HG03575 (cell line): ENCODE results near the gene ALS2.
"Not testable (repeated sequence)": the region's sequence is repeated elsewhere in the genome, so short reads cannot be mapped to it uniquely, and the experiment has no call there.

Source experiments
- ATAC-seq: cut with Tn5 transposase; IDR thresholded peaks from one replicate; pipeline ENCODE4 v1.9.1; 2021; ENCODE audit not compliant: unreplicated experiment, insufficient number of reproducible peaks, low FRiP score; ENCODE audit errors: extremely low read depth

ALS2 gene

GRCh38 chr2:201698588-201699226 lies 82.0 kb downstream of the ALS2 start, which contains the start of gene MPP4:
Gene MPP4 (minus strand): TSS chr2:201698644. CDS start chr2:201693954, 4,690 bp downstream.
- no peak for ATAC-seq

- ATAC-seq, result no peak
Measured at GRCh38 chr2:201697899-201698298, 82.8 kb downstream of the ALS2 start.

GRCh38 chr2:201696151-201696659 lies 84.5 kb downstream of the ALS2 start:
- no peak for ATAC-seq

GRCh38 chr2:201685156-201685555 lies 95.6 kb downstream of the ALS2 start:
- ATAC-seq, result no peak

- ATAC-seq, result no peak
Measured at GRCh38 chr2:201680743-201681142, 100.0 kb downstream of the ALS2 start.

- no peak for ATAC-seq
Measured at GRCh38 chr2:201678401-201678800, 102.3 kb downstream of the ALS2 start.

GRCh38 chr2:201675454-201675853 lies 105.3 kb downstream of the ALS2 start:
- no peak for ATAC-seq

- no peak for ATAC-seq
Measured at GRCh38 chr2:201674794-201675193, 105.9 kb downstream of the ALS2 start.

- no peak for ATAC-seq
Measured at GRCh38 chr2:201674298-201674697, 106.4 kb downstream of the ALS2 start.

GRCh38 chr2:201673546-201673945 lies 107.2 kb downstream of the ALS2 start:
- ATAC-seq, result no peak

GRCh38 chr2:201671205-201671604 lies 109.5 kb downstream of the ALS2 start:
- not testable (repeated sequence) for ATAC-seq

GRCh38 chr2:201669865-201670264 lies 110.9 kb downstream of the ALS2 start:
- ATAC-seq, result no peak

- no peak for ATAC-seq
Measured at GRCh38 chr2:201668402-201668910, 112.3 kb downstream of the ALS2 start.

GRCh38 chr2:201664334-201664733 lies 116.4 kb downstream of the ALS2 start:
- no peak for ATAC-seq

- no peak for ATAC-seq
Measured at GRCh38 chr2:201661366-201661765, 119.4 kb downstream of the ALS2 start.

GRCh38 chr2:201660293-201660895 lies 120.3 kb downstream of the ALS2 start:
- no peak for ATAC-seq

- no peak for ATAC-seq
Measured at GRCh38 chr2:201656740-201657139, 124.0 kb downstream of the ALS2 start.

- ATAC-seq, result no peak
Measured at GRCh38 chr2:201656102-201656501, 124.6 kb downstream of the ALS2 start.

GRCh38 chr2:201654616-201655384 lies 125.9 kb downstream of the ALS2 start:
- ATAC-seq, result no peak

- ATAC-seq, result no peak
Measured at GRCh38 chr2:201653221-201653620, 127.5 kb downstream of the ALS2 start.
